ENCODE measurements around the gene ST6GALNAC6. TPM values are rescaled to one million over a fixed set of nuclear protein-coding genes. Genes with fewer than 3 reads are reported as not detected.
A peak's percentile ranks its signal among the peaks of the same experiment; 100 is the strongest.

ST6GALNAC6 gene, protein sequence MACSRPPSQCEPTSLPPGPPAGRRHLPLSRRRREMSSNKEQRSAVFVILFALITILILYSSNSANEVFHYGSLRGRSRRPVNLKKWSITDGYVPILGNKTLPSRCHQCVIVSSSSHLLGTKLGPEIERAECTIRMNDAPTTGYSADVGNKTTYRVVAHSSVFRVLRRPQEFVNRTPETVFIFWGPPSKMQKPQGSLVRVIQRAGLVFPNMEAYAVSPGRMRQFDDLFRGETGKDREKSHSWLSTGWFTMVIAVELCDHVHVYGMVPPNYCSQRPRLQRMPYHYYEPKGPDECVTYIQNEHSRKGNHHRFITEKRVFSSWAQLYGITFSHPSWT
- 100 to 1,000 TPM; 107 to 125 (median 114) TPM for total RNA-seq
- 100 to 1,000 TPM in 1 of 3 donors, 10 to 100 TPM in 2; 35.6 to 112 (median 87.1) TPM for polyA plus RNA-seq

DNA sequence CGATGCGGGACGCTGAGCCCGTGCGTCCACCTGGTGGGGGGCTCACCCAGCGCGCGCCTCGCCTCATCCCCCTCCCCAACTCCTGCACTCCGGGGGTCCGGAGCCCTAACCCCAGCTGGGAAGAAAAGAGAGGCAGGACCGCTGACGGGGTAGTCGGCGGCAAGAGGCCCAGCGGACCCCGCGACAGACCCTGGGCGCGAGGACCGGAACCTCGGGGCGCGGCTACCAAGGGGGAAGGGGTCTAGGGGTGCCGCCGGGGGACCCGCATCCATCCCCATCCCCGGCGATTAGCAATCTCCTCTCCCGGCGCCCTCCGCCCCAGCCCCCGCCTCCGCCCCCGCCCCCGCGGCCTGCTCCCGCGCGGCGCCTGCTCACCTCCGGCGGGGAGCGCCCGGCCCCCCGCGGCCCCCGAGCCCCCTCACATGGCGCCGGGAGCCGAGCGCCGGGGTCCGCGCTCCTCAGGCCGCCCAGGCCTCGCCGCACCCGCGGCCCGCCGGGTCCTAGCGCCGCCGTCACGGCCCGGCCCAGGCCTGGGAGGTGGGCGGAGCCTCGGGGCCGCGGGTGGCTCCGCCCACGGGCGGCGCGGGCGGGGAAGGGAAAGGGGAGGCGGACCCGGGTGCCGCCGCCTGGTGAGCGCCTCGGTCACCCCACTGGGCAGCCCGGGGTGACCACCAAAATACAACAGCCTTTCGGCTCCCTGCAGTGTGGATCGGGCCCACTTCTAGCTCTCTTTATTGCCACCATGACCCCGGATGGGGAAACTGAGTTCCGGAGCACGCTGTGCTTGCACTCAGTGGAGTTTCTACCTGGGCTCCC lies at the start of gene ST6GALNAC6:
Gene ST6GALNAC6, minus strand, starts transcription at position 476 of the 816 bp plus-strand sequence. CDS start 1,622 bp downstream, outside the sequence.
- Histone ChIP-seq H3K27me3 (no peaks in the 10 kb centered on the region), H3K9me3 (no peaks in the 10 kb centered on the region), H3K36me3 (peaks cover 16 to 21% (median 19%) of the 10 kb centered on the region in 4 donors), H3K27ac (peak within 1 kb of the TSS; percentile 94 to 98 (median 97)), H3K4me1 (peaks cover 0 to 59% (median 52%) of the 10 kb centered on the region in 4 donors), H3K4me3 (peak within 1 kb of the TSS; percentile 94 to 100 (median 94))
- TF ChIP-seq POLR2A (IDR thresholded peaks at IDR 0.05), result peak in 1 of 2 donors; percentile 29
- TF ChIP-seq CTCF (IDR thresholded peaks at IDR 0.05), result no peak
- peak; percentile 15 to 49 (median 26) for TF ChIP-seq POLR2AphosphoS5 (IDR thresholded peaks at IDR 0.05)
- no peak for TF ChIP-seq EP300 (IDR thresholded peaks at IDR 0.05)
- peak; percentile 85 for DNase-seq
- 1% methylated on average over 89 of the region's 89 CpGs for WGBS, 2 donors
- intact Hi-C loops (cut with DNase I), result loop anchor here (2.0 kb wide), 1 partner anchor 17 kb away; the partner anchor contains the start of gene ST6GALNAC4

DNA sequence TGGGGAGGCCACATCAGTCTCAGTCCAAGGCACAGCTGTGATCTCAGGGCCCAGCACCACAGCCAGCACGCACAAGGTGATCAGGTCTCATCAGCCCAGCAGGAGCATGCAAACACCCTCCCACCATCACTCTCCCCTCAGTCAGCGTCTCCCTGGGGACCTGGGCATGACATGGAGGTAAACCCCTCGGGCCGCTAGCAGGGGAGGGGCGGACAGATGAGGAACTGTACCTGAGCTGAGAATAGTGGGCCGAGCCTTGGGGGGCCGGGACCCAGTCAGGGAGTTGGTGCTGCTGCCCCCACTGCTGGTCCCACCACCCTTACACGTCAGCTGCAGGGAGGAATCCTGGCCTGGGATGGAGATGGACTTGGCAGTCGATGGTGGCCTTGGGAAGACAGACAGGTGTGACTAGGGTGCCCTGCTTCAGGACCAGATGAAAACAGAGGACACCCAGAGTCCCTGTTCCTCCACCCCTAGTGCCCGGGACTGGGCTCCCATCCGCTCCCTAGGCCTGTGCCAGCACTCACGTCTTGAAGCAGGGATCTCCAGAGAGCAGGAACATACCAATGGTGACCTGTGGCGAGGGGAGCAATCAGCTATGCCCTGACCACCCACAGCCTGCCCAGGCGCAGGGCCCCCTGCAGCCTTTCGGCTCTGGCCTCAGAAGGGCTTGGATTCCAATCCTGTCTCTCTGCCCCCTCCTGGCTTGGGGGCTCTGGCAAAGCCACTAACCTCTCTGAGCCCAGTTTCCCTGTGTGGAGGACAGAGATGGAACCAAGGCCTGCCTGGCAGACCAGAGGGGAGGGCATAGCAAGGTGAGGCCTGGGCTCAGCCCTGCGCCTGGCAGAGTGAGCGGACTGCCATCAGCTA lies 48.7 kb upstream of the ST6GALNAC6 start:
- intact Hi-C loops (cut with DNase I), result no loop called here
- no peaks in the 10 kb centered on the region for H3K27me3 ChIP-seq
- H3K4me1 ChIP-seq, result peaks cover 0 to 61% (median 51%) of the 10 kb centered on the region in 4 donors
- no peaks in the 10 kb centered on the region for H3K9me3 ChIP-seq
- WGBS, 2 donors, result 88 to 91% methylated on average over 17 of the region's 17 CpGs
- DNase-seq, result no peak
- H3K27ac ChIP-seq, result peak overlapping the region; percentile 9 to 40 (median 22)
- TF ChIP-seq CTCF (IDR thresholded peaks at IDR 0.05) (no peak), EP300 (IDR thresholded peaks at IDR 0.05) (no peak)
- H3K36me3 ChIP-seq, result peaks cover 12 to 28% (median 19%) of the 10 kb centered on the region in 4 donors
- H3K4me3 ChIP-seq, result no peak overlapping the region

DNA sequence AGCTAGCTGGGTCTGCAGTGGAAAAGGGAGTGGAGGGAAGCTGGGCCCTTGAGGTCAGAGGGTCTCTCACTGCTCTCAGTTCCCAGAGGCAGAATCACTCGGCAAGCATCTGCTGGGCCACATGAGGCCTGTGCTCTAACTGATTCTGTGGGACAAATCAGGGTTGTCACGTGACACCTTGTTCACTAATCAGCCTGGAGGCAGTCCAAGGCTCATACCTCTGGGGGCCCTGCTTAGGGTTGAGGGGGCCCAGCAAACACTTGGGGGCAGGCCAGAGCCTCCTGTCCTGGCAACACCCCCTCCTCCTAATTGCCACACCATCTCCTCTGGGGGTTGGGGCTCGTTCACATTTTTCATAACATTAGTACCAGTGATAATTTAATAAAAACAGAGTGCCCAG lies 47.3 kb upstream of the ST6GALNAC6 start:
- intact Hi-C loops (cut with DNase I), result no loop called here
- WGBS, 2 donors, result 60 to 79% methylated on average over 3 of the region's 3 CpGs
- H3K4me1 ChIP-seq, result peaks cover 0 to 61% (median 52%) of the 10 kb centered on the region in 4 donors
- DNase-seq, result no peak
- no peak overlapping the region for H3K4me3 ChIP-seq
- H3K27ac ChIP-seq, result peak overlapping the region in 2 of 4 donors; percentile 22 to 27
- H3K36me3 ChIP-seq, result peaks cover 12 to 37% (median 25%) of the 10 kb centered on the region in 4 donors
- H3K27me3 ChIP-seq, result no peaks in the 10 kb centered on the region
- H3K9me3 ChIP-seq, result no peaks in the 10 kb centered on the region
- TF ChIP-seq EP300 (IDR thresholded peaks at IDR 0.05), result no peak
- TF ChIP-seq CTCF (IDR thresholded peaks at IDR 0.05), result no peak
- TF ChIP-seq POLR2AphosphoS5 (IDR thresholded peaks at IDR 0.05), result no peak
- TF ChIP-seq POLR2A (IDR thresholded peaks at IDR 0.05), result no peak

DNA sequence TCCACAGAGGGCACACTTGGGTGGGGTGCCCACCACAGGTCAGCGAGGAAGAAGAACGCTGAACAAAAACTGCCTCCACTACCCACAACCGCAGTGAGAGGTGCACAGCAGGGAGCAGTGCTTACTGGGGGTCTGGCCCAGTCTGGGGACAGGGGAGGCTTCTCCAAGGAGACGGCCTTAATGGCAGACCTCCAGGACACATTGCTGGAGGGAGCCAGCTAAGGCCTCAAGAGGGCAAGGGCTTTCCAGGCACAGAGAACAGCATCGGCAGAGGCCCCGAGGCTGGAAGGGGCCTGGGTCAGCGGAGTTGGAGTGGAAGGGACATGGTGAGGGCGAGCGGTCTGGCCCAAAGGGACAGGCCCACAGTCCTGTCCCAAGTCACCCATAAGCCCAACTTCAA lies 46.5 kb upstream of the ST6GALNAC6 start:
- peaks cover 0 to 56% (median 48%) of the 10 kb centered on the region in 4 donors for H3K4me1 ChIP-seq
- H3K27ac ChIP-seq, result peak overlapping the region in 3 of 4 donors; percentile 17 to 27 (median 25)
- no peaks in the 10 kb centered on the region for H3K27me3 ChIP-seq
- H3K36me3 ChIP-seq, result peaks cover 12 to 45% (median 25%) of the 10 kb centered on the region in 4 donors
- TF ChIP-seq POLR2AphosphoS5 (IDR thresholded peaks at IDR 0.05) (no peak), CTCF (IDR thresholded peaks at IDR 0.05) (no peak), EP300 (IDR thresholded peaks at IDR 0.05) (no peak), POLR2A (IDR thresholded peaks at IDR 0.05) (no peak)
- no peak for DNase-seq
- no peaks in the 10 kb centered on the region for H3K9me3 ChIP-seq
- intact Hi-C loops (cut with DNase I), result no loop called here
- 91 to 93% methylated on average over 9 of the region's 9 CpGs for WGBS, 2 donors
- H3K4me3 ChIP-seq, result no peak overlapping the region

Data from sigmoid colon (tissue), 7 donors.